SW 1271 (cell line): Measurements from ENCODE around the gene E2F2.
"Not testable (repeated sequence)": the region's sequence is repeated elsewhere in the genome, so short reads cannot be mapped to it uniquely, and the experiment has no call there.

ENCODE experiments used
- DNase-seq, 2 experiments: peaks; one replicate each; lab custom pipeline; 2025; lab: John Stamatoyannopoulos, UW

E2F2 gene

DNA sequence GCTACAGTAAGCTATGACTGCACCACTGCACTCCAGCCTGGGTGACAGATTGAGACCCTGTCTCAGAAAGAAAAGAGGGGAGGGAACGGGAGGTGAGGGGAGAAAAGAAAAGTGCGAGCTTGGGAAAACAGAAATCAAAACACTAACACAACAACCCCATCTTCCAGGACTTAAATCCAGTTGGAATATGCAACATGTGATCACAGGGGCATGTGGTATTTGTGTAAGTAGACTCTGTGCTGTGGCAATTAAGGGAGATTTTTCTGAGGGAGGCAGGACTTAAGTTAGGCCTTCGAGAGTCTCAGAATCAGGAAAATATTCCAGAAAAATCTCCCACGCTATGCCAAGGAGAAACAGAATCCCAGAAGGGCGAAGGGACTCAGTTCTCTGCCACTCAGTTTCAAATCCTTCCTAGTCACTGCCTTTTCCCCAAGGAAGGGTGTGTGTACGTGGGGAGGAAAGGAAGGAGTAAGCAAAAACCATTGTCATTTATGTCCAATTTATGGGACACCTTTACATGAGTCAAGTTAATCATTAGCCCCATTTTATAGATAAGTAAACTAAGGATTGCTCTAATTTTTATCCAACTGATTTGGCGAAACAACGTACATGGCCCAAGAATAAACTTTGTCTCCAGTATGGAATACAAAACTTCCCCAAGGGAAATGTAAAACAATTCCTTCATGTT, 16.0 kb upstream of the E2F2 start:
- no peak for DNase-seq

DNA sequence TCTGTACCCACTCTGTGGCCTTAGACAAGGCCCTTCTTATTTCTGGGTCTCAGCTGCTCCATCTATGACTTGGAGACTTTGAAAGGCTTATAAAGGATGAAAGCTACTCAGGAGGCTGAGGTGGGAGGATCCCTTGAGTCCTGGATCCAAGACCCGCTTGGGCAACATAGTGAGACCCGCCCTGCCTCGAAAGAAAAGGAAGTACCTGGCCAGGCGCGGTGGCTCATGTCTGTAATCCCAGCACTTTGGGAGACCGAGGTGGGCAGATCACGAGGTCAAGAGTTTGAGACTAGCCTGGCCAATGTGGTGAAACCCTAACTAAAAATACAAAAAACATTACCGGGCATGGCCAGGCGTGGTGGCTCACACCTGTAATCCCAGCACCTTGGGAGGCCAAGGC, 14.8 kb upstream of the E2F2 start:
- DNase-seq: no peak

DNA sequence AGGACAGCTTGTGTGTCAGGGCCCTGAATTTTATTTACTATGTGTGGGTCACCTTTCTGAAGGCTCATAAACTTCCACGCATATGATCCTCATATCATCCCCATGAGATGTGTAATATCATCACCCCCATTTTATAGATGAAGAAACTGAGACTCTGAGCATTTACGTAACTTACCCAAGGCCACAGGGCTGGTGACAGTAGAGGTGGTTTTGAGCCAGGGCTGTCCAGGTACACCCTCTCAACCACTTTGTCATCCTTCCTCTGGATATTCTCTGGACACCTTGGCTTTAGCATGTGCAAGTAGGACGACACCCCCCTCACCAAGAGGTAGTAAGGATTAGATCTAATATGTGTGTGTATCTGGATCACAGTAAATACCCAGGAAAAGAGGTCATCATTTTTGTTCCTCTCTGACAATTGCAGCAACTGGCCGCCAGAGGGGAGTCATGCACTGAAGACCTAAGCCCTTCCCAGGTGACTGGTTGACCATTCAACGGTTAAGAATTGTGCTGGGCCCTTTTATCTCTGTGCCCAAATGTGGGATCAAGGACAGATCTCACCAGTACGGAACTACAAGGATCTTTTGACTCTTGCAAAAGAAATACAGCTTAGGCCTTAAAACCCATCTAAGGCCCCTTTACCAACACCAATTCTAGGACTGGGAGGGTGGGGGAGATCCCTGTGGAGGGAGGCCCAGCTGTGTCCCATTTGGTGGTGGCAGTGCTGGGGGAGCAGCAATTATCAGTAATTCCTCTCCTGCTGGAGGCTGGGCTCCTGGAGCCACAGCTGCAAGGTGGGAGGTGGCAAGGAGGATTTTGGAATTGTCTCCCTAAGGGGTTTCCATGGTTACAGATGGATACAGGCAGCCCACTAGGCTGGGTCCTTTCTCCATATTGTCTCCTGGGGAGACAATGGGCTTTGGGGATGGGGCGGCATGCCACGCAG, 13.7 kb upstream of the E2F2 start:
- DNase-seq: peak in 1 of 2 experiments; percentile 69

DNA sequence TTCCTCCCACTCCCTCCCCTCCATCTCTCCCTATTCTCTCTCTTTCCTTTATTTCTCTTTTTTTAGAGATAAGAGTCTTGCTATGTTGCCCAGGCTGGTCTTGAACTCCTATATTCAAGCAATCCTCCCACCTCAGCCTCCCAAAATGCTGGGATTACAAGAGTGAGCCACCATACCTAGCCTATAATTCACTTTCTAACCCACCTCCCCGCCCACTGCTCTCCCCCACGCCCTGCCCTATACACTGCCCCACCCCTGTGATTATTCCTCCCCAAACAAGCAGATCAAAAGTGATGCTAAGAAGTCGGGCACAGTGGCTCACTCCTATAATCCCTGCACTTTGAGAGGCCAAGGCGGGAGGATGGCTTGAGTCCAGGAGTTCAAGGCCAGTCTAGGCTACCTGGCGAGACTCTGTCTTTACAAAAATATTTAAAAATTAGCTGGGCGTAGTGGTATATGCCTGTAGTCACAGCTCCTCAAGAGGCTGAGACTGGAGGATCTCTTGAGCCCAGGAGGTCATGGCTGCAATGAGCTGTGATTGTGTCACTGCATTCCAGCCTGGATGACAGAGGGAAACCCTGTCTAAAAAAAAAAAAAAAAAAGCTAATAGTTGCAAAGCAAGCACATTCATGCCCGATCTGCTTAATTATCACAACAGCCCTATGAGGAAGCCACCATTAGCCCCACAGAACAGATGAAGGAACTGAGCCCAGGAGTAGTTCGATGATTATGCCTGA, 12.8 kb upstream of the E2F2 start:
- DNase-seq: no peak

DNA sequence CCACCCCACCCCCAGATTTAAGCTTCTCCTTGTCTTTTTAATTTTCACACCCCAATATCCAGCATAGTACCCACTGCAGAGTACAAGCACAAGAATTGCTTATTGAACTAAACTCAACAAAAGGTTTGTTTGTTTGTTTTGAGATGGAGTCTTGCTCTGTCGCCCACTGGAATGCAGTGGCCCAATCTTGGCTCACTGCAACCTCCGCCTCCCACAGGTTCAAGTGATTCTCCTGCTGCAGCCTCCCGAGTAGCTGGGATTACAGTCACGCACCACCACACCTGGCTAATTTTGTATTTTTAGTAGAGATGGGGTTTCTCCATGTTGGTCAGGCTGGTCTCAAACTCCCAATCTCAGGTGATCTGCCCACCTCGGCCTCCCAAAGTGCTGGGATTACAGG, 11.9 kb upstream of the E2F2 start:
- not testable (repeated sequence) for DNase-seq

DNA sequence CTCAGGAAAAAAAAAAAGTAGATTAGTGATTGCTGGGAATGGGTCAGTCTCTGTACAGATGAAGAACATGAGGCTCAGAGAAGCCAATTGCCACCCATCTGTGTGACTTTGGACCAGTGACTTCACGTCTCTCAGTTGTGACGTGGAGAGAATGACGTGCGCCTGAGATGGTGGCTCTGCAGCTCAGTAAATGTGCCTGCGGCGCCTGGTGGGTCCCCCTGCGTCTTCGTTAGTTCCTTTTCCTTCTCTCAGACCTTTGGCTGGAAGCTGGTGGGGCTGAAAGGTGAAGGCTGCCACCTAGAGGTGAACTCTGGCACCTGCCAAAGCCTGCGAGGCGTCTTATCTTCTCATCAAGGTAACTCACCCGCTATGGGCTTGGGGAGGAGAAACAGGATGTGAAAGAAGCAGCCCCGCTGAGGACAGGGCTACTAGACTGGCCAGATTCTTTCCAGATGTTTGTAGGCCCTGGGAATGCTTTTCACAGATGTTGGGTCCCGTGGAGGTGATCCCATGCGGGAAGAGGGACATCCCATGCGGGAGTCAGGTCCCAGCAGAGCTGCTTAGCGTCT, 8.7 kb upstream of the E2F2 start:
- DNase-seq: peak; percentile 67 to 86

DNA sequence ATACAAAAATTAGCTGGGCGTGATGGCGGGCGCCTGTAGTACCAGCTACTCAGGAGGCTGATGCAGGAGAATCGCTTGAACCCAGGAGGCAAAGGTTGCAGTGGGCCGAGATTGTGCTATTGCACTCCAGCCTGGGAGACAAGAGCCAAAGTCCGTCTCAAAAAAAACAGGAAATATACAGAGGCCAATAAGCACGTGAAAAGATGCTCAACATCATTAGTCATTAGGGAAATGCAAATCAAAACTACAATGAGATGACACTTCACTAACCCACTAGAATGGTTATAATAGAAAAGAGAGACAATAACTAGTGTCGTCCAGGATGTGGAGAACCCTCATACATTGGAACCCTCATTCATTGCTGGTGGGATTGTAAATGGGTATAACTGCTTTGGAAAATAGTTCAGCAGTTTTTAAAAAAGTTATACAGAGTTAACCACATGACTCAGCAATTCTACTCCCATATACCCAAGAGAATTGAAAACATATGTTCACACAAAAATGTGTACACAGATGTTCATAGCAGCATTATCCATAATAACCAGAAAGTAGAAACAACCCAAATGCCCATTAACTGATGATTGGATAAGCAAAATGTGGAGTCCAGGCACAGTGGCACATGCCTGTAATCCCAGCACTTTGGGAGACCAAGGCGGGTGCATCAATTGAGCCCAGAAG, 6.4 kb upstream of the E2F2 start:
- DNase-seq: no peak

DNA sequence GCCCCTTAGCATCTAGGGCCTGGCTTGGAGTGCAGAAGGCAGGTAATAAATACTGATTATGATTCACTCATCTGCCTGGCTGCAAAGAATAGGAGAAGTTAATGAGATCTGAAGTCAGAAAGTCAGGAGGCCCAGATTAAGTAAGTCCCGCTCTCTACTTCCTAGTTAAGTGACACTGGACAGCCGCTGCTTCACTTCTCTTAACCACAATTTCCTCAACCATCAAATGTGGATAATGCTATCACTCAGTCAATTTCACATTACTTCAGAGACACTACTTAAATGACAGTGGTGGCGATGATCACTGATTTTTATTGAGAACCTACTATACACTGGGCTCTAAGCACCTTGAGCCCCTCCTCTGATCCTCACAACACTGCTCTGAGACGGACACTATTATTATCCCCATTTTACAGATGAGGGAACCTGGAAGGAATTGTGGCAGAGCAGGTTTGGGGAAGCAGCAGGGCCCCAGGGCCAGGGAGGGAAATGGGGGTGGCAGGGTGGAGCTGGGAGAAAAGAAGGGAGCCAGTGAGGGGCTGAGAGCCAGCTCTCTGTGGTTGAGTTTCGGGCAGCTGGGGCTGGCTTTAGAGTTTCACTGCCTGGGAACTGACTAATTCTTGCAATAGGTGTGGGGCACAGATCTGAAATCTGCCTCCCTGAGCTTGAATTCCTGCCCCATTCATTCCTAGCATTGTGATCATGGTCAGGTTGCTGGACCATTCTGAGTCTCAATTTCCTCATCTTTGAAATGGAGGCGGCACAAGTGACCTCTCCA, 2.4 kb upstream of the E2F2 start:
- no peak for DNase-seq

DNA sequence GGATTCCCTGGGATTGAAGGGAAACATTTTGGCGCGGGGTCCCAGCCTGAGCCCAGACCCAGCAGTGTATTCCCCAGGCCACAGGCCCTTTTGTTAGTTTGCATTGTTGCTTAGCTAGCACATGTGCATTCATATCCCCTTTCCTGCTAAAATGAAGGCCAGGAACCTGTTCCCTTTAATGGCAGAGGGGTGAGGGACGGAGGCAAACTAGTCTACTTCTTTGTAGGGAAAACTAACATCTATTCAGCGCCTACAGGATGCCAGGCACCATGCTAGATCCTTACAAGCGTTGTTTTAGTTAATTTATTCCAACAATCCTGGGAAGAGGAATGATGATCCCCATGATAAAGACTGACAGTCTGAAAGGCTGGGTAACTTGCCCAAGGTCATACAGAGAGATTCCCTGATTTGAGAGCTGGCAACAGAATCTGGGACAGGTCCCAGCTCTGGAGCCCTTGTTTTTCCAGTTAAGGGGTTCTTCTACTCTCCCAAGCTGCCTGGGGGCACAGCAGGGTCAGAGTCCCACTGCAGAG, 595 bp upstream of the E2F2 start:
- no peak for DNase-seq

DNA sequence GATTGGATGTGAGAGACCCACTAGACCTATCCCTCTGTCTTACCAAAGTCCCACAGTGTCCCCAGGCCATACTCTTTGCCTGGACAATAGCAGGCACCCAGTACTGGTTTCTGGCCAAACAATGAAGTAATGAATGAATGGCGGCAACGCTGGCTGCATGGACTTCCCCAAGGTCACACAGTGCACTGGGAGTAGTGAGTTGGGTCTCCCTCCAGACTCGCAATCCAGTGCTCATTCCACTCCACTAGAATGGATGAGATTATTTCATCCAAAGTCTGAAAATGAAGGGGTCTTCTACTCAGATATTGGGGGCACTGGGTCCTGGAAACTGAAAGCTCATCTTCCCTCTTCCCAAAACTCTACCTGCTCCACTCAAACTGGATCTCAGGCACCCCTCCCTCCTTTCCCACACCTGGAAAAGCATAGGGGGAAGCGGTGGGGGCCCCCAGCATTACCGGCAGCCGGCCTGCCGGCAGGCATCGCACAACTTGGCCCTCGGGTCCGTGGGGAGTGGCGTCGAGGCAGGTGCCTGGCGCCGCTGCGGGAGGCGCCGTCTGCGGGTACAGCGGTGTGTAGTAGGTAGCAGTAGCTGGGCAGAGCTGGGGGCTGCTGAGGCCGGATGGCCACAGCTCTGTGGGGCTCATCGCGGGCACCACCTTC, 816 bp downstream of the E2F2 start:
- no peak for DNase-seq

DNA sequence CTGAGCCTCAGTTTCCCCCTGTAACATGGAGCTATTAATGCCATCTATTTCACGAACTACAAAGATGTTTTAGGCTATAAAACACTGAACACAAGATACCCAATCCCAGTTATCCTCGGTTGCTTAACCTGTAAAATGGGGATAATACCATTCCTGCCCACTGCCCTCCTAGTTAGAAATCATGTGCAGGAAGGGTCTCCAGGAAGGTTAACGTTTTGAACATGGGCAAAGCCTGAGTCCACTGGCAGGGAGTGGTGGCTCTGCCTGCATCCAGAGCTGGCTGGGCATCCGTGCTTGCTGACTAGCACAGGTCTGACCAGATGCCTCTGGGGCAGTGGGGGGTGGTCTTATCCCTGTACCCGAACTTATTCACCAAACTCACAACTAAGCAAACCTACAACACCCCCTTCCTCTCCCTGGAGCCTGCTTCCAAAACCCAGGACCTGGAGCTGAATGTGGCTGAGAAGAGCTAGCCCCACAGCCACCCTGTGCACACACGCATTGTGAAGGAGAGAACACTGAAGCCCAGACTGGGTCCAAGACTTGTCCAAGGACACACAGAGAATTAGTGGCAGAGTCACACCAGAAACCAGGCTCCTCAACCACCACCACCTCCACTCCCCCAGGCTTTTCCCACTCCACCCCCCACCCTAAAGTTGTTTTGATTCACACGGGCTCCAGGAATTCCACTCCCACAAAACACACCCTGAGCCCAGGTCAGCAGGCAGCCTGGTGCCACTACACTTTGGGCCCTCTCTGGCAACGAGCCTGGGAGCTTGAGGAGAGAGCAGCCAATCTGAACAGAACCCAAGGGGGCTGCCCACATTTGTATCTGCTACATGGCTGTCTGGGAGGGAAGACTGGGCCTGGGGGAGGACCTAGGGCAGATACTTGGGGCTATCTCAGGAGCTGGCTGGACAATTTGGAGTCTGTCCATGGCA, 1.6 kb downstream of the E2F2 start:
- peak in 1 of 2 experiments; percentile 45 for DNase-seq

DNA sequence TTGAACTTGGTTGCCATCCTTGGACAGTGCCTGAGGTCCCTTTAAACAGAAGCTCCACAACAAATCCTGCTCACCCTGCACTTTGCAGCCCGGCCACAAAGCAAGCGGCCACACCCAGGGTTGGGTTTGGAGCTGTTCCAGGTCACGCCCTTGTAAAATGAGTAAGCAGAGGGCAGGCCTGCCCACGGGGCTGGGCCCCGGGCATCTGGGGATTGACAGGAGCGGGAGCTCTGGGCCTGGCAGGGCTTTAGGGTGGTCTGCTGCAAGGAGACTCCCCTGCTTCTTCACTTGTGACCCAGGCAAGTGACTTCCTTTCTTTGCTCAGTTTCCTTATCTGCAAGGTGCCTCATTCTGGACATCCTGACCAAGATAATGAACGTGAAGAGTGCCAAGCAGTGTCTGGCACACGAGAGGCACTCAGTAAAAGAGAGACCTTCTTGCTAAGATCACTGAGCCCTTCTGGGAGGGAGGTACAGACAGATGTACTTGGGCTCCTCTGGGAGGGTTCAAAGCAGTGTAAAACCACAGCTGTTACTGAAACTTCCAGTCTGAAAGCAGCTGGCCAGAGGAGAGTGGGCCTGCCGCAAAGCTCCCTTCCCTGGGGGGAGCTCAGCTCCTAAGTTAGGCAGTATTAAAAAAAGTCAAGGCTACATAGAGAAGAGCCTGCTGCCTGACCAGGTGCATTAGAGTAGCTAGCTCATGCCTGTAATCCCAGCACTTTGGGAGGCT, 2.6 kb downstream of the E2F2 start:
- peak; percentile 69 to 78 for DNase-seq

DNA sequence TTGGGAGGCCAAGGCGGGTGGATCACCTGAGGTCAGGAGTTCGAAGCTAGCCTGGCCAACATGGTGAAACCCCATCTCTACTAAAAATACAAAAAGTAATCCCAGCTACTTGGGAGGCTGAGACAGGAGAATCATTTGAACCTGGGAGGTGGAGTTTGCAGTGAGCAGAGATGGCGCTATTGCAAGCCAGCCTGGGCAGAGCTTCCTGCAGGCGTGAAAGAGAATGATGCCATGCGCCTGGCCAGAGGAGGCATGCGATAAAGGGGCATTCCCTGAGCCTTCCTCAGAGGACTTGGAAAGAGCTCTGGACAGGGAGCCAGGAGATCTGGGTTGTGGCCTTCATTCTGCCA, 3.2 kb downstream of the E2F2 start:
- DNase-seq: no peak

DNA sequence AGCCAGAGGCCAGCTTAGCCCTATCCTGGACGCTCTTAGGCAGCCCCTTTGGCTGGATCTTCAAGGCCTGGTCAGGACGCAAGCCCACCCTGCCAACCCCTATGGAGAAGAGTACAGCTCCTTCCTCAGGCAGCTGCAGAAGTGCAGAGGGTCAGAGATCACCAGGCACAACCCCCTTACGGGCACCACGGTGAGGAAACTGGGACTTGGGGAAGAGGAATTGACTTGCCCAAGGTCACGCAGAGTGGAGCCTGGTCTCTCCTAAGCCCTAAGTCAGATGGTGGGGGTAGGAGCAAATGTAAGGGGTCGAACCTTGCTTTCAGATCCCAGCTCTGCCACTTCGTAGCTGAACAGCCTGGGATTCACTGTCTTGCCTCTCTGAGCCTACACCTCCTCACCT, 3.7 kb downstream of the E2F2 start:
- no peak for DNase-seq

DNA sequence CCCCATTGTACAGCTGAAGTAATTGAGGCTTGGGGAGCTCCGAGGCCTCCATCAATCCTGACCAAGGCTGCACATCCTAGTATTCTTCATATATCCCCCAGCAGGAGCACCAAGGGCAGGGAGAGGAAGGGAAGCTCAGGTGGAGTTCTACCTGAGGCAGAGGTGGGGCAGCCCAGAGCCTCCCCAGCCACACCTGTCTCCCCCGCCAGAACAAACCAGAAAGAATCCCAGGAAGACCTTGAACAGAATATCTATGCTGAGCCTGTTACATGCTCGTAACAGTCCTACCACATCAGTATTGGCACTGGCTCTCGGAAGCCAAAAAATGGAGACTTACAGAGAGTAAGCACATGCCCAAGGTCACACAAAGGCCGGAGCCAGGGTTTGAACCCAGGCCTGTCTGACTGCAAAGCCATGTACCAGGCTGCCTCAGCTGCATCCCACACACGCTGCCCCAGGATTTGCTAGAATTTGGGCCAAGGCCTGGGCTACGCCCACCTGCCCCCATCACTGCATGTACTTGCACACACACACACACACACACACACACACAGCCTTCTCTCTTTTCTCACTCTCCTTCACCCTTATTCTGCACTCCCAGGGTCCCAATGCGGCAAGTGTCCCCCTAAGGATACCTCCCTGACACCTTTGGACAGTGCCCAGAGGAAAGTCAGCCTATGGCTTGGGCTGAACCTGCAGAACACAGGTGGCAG, 4.5 kb downstream of the E2F2 start:
- no peak for DNase-seq

DNA sequence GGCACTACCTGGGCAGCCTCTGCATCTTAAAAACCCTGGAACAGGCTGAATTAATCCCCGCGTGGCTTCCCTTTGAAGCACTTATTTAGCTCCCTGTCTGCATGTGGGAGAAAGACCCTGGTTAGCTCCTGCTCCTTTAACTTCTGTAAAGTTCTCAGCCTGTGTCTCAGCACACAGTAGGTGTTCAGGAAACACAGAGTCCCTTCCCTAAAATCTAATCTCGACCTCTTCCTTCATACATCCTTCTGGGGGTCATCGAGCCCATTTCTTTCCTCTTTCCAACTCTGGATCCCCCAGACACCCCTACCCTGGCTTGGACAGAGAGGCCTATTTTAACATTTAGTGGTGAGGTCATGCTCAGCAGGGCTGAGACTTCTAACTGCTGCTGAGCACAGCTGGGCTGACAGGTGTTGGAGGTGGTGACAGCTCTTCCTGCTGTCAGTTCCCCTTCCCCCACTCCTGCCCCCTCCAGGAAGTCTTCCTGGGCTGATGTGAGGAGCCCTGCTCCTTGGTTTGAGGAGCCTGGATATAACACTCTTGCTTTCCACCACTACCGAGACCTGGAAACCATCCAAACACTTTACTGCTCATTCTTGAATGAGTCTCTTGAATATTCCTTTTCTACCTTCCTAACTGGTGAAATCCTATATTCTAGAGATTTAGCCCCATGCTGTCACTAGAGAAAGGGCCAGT, 5.3 kb downstream of the E2F2 start:
- no peak for DNase-seq
